GM12872 (cell line): ENCODE measurements around the gene IFI44.

ENCODE experiments used
- TF ChIP-seq, protein P1 (sequence below): IDR thresholded peaks from 3 replicates; pipeline ENCODE4 v1.5.1; 2011; ENCODE audit warnings: low read depth, mild to moderate bottlenecking, low read length, moderate library complexity; ENCODE audit not compliant: insufficient read depth

The IFI44 gene

DNA sequence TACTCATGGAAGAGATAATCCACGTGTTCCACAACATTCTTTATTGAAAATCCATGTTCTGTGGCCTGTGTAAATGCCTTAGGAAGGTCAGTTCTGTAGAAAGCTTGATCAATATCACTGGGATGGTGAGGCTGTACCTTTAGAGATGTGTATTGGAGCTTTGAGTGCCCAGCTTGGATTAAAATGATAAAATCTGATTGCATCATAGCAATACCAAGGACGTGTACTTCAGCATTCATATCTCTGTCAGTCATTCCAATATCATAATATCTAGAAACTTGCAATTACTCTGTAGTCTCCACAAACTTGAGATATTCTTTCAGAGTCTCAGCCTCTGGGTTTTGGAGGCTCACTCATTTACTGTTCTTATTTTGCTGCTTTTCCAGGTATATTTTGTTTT lies 31.6 kb downstream of the IFI44 start:
- TF ChIP-seq, protein P1, sequence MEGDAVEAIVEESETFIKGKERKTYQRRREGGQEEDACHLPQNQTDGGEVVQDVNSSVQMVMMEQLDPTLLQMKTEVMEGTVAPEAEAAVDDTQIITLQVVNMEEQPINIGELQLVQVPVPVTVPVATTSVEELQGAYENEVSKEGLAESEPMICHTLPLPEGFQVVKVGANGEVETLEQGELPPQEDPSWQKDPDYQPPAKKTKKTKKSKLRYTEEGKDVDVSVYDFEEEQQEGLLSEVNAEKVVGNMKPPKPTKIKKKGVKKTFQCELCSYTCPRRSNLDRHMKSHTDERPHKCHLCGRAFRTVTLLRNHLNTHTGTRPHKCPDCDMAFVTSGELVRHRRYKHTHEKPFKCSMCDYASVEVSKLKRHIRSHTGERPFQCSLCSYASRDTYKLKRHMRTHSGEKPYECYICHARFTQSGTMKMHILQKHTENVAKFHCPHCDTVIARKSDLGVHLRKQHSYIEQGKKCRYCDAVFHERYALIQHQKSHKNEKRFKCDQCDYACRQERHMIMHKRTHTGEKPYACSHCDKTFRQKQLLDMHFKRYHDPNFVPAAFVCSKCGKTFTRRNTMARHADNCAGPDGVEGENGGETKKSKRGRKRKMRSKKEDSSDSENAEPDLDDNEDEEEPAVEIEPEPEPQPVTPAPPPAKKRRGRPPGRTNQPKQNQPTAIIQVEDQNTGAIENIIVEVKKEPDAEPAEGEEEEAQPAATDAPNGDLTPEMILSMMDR, result no peak

DNA sequence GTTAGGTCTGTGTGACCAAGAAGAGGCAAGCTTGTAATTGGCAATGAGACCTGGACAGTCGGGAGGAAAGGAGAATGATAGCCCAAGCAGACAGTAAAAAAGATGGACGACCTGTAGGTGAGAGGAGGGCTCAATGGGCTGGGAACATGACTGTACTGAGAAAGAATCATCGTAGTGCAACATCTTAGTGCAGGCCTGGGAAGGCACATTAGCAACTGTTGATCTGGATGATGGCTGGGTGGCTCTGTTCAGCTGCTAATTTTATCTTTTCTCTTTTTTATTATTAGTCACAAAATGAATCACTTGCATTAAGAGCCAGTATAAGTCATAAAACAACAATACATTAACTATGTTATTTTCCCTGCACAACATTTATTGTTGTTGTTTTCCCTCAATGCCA lies 32.9 kb downstream of the IFI44 start:
- TF ChIP-seq, protein P1, result no peak

DNA sequence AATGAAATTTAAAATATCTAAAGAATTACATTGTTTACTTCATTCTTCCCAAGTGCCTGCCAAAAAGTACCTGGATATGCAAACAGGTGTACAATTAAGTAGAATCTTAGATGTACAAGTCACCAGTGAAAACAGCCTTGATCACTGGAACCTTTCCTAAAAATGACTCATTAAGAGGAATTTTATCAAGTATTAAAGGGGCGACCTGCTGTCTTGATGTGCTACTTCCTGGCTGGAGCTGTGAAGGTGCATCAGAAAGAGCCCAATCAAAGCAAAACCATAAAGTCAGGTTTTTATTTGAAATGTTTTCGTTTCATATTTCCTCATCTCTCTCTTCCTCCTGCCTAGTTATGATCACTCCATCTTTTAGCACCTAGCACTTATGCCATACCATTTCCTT lies 33.4 kb downstream of the IFI44 start:
- TF ChIP-seq, protein P1, result no peak

DNA sequence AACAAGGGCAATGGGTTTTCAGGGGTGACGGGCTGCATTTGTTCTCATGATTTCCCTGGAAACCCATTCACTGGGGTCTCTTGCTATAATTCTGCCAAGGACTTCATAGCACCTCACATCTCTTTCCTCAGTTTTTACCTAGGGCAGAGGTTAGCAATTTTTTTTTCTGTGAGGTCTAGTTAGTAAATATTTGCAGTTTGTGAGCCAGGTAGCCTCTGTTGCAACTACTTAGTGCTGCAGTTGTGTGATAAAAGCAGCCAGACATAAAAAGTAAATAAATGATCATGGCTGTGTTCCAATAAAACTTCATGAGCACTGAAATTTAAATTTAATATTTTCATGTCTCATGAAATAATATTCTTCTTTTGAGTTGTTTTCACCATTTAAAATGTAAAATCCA lies 37.7 kb downstream of the IFI44 start:
- TF ChIP-seq, protein P1, result no peak

DNA sequence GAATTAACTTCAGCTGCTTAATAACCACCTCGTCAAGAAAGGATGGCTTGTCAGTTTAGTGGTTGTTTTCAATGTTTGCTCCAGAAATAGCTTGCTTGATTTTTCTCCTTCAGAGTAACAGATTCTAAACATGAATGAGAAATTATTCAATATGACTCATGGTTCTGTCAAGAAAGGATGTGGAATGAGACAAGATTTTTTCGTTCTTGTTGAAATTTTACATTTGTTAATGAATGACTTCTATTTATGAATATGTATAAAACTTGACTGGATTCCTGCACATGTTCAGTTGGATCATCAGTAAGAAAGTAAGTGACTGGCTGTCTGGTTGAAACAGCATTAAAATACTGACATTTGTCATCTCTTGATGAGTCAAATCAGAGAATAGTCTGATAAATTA lies 38.3 kb downstream of the IFI44 start:
- TF ChIP-seq, protein P1, result no peak

DNA sequence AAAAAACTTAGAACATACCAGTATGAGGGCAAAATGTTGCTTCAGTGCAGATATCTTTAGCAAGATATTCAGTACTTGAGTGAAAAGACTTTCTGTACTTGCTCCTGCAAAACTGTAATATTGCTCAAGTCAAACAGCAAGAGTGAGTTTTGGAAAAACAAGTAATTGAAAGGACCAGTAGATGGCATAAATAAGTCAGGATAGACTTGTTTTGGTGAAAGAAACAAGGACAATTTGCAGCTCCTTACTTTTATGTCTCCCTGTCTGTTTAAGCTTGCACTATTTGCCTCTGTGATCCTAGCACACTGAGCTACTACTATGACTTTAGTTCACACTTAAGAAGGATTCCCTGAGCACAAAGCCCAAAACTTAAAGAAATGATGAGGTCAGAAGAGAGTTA lies 39.1 kb downstream of the IFI44 start:
- TF ChIP-seq, protein P1, result no peak

DNA sequence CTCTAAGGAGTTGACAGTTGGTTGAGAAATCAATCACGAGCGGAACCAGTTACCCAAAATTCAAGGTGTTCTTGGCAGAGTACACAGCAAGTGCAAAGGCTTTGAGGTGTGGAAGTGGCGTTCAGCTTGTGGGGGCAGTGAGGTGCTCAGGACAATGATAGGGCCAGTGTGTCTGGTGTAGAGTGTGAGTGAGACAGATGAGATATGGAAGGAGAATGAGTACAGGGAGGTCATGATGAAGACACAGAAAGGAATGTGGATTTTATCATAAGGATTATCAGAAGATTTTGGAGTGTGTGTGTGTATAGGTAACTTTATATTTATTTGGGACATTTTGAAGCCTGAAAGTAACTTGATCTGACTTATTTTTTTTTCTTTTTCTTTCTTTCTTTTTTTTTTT lies 40.9 kb downstream of the IFI44 start:
- TF ChIP-seq, protein P1, result no peak

DNA sequence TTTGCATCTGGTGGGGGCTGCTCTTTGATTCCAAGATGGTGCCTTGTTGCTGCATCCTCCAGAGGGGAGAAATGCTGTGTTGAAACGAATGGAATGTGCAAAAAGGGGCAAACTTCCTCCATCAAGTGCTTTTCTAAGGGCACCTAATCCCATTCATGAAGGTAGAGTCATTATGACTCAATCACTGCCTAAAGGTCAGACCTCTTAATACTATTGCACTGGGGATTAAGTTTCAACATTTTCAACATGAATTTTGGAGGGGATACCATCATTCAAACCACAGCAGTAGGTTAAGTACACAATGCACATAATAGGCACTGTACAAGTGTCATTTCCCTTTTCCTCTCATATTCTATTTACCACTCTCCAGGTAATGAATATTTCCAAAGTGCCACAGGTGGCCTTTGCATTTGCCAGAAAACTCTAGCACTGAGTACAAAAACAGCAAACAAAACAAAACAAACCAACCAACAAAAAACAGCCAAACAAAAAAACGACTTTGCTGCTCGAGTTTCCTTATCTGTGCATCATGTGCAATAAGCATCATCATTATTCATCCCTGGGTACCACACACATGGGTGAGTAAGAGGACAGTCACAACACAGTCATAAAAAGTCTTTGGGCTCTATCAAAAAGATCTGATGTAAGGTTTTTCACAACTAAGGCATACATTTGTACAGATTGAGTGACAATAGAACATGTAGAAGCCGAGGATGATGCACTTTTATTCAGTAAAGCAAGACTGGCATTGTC lies 42.5 kb downstream of the IFI44 start:
- TF ChIP-seq, protein P1, result no peak
